Liver (tissue), 9 donors: Measurements from ENCODE around the gene STAM2. TPM values are rescaled to one million over a fixed set of nuclear protein-coding genes. Genes with fewer than 3 reads are reported as not detected.

ENCODE experiments used
- DNase-seq: peaks from one replicate; pipeline ENCODE4 v3.0.0-alpha.2; 2017; ENCODE audit warnings: low spot score
- H3K27ac ChIP-seq, 2 donors: one replicate each; pipeline ENCODE4 v1.7.0; 2013; ENCODE audit warnings: inconsistent platforms in 2 of 2, low read length in 2 of 2, control low read depth in 1 of 2, low read depth in 1 of 2, mild to moderate bottlenecking in 1 of 2
- H3K27me3 ChIP-seq, 4 donors: one replicate each; pipeline versions ENCODE4 v1.6.1 to v1.7.0; 2013; ENCODE audit warnings: low read length in 3 of 4, inconsistent platforms in 1 of 4, mild to moderate bottlenecking in 1 of 4, moderate library complexity in 1 of 4; ENCODE audit not compliant: control insufficient read depth in 4 of 4, insufficient read depth in 4 of 4
- H3K36me3 ChIP-seq, 4 donors: one replicate each; pipeline versions ENCODE4 v1.6.1 to v1.7.0; 2013; ENCODE audit warnings: low read length in 3 of 4, mild to moderate bottlenecking in 3 of 4, low read depth in 1 of 4, moderate library complexity in 1 of 4; ENCODE audit not compliant: control insufficient read depth in 4 of 4, insufficient read depth in 3 of 4
- H3K4me1 ChIP-seq, 4 donors: one replicate each; pipeline versions ENCODE4 v1.6.1 to v1.7.0; 2013; ENCODE audit warnings: low read length in 3 of 4, mild to moderate bottlenecking in 3 of 4, moderate library complexity in 1 of 4; ENCODE audit not compliant: control insufficient read depth in 4 of 4, insufficient read depth in 4 of 4
- H3K4me3 ChIP-seq, 3 donors: one replicate each; pipeline versions ENCODE4 v1.6.1 to v1.7.0; 2013; ENCODE audit warnings: low read length in 3 of 3, control low read depth in 1 of 3, low read depth in 1 of 3, mild to moderate bottlenecking in 1 of 3
- H3K9ac ChIP-seq, 2 donors: one replicate each; pipeline ENCODE4 v1.7.0; 2013; ENCODE audit warnings: low read length in 2 of 2, mild to moderate bottlenecking in 2 of 2, moderate library complexity in 2 of 2, control low read depth in 1 of 2, low read depth in 1 of 2
- H3K9me3 ChIP-seq, 4 donors: one replicate each; pipeline versions ENCODE4 v1.6.1 to v1.7.0; 2013; ENCODE audit warnings: low read length in 3 of 4; ENCODE audit not compliant: control insufficient read depth in 4 of 4
- EGR1 ChIP-seq, 2 donors: IDR thresholded peaks; 2 replicates each; pipeline ENCODE4 v1.6.1; 2016 to 2018; ENCODE audit warnings: antibody characterized with exemption in 2 of 2, low read depth in 2 of 2
- FOXA1 ChIP-seq: IDR thresholded peaks from 2 replicates; pipeline ENCODE4 v1.6.1; 2016; ENCODE audit warnings: antibody characterized with exemption
- FOXA2 ChIP-seq: IDR thresholded peaks from 2 replicates; pipeline ENCODE4 v1.6.1; 2016; ENCODE audit warnings: antibody characterized with exemption
- GABPA ChIP-seq, 2 donors: IDR thresholded peaks in 1 of 2; conservative IDR thresholded peaks in 1 of 2; 2 replicates each; pipeline ENCODE4 v1.6.1; 2016; ENCODE audit warnings: antibody characterized with exemption in 2 of 2, mild to moderate bottlenecking in 1 of 2, moderate library complexity in 1 of 2
- HNF4A ChIP-seq, 2 donors: conservative IDR thresholded peaks; 2 replicates each; pipeline ENCODE4 v1.6.1; 2016; ENCODE audit warnings: antibody characterized with exemption in 2 of 2, mild to moderate bottlenecking in 2 of 2
- HNF4G ChIP-seq: IDR thresholded peaks from 2 replicates; pipeline ENCODE4 v1.6.1; 2016; ENCODE audit warnings: antibody characterized with exemption
- JUND ChIP-seq, 2 donors: IDR thresholded peaks; 2 replicates each; pipeline ENCODE4 v1.6.1; 2016; ENCODE audit warnings: antibody characterized with exemption in 2 of 2
- RAD21 ChIP-seq, 2 donors: IDR thresholded peaks; 2 replicates each; pipeline ENCODE4 v1.6.1; 2016; ENCODE audit warnings: antibody characterized with exemption in 2 of 2, mild to moderate bottlenecking in 2 of 2
- REST ChIP-seq: IDR thresholded peaks from 2 replicates; pipeline ENCODE4 v1.6.1; 2016; ENCODE audit warnings: antibody characterized with exemption, mild to moderate bottlenecking
- RXRA ChIP-seq, 2 donors: IDR thresholded peaks; 2 replicates each; pipeline ENCODE4 v1.6.1; 2017 to 2018; ENCODE audit warnings: antibody characterized with exemption in 2 of 2, mild to moderate bottlenecking in 1 of 2
- SP1 ChIP-seq: IDR thresholded peaks from 2 replicates; pipeline ENCODE4 v1.6.1; 2018; ENCODE audit warnings: antibody characterized with exemption, mild to moderate bottlenecking
- TAF1 ChIP-seq: conservative IDR thresholded peaks from 2 replicates; pipeline ENCODE4 v1.6.1; 2016; ENCODE audit warnings: antibody characterized with exemption, mild to moderate bottlenecking
- YY1 ChIP-seq: IDR thresholded peaks from 2 replicates; pipeline ENCODE4 v1.6.1; 2016; ENCODE audit warnings: antibody characterized with exemption, mild to moderate bottlenecking
- ZBTB33 ChIP-seq: IDR thresholded peaks from 2 replicates; pipeline ENCODE4 v1.6.1; 2016; ENCODE audit warnings: antibody characterized with exemption
- WGBS: extraction: QIAGEN DNeasy Blood & Tissue Kit; methylation state at CpG from one replicate; pipeline ENCODE4 v1.1.7; 2013; 5-methylcytosine and 5-hydroxymethylcytosine counted together
- polyA plus RNA-seq, 2 donors: library from polyadenylated mRNA; stranded (reverse) in 1 of 2; unstranded in 1 of 2; fragments of 200-250 nt in 1 of 2; fragments of >200 nt in 1 of 2; fragmentation: Nextera tagmentation in 1 of 2; extraction: Ambion mirVana in 1 of 2; gene quantifications; one replicate each; pipeline versions ENCODE4 v1.2.1 to v1.2.3, GENCODE V29; 2013 to 2015
- total RNA-seq, 2 donors: library from RNA; depleted of rRNA; stranded (reverse); fragments of >200 nt; gene quantifications; one replicate each; pipeline ENCODE4 v1.2.3, GENCODE V29; 2014
- TF ChIP-seq, protein P1 (sequence below): fragments of 150-350 bp; IDR thresholded peaks from 2 replicates; pipeline ENCODE4 v1.5.1; 2017; ENCODE audit warnings: improper control_type of control experiment, low read depth, low read length; ENCODE audit not compliant: missing input control
- TF ChIP-seq, protein P2 (sequence below): IDR thresholded peaks from 2 replicates; pipeline ENCODE4 v1.6.1; 2016; ENCODE audit warnings: antibody characterized with exemption
- TF ChIP-seq, protein P3 (sequence below): IDR thresholded peaks from 2 replicates; pipeline ENCODE4 v1.6.1; 2016; ENCODE audit warnings: antibody characterized with exemption
- donor health status: healthy.
- donor health status: healthy.
- donor health status: healthy.
- donor health status: healthy.
- donor health status: healthy.

The STAM2 gene
- total and polyA plus RNA-seq, 4 donors: 4.0 to 18.0 (median 7.2) TPM

- Histone ChIP-seq H3K4me1 (no peaks in the 10 kb centered on the region), H3K36me3 (no peaks in the 10 kb centered on the region), H3K9ac (no peak overlapping the region), H3K27ac (no peak overlapping the region), H3K27me3 (no peaks in the 10 kb centered on the region), H3K9me3 (no peaks in the 10 kb centered on the region), H3K4me3 (no peak overlapping the region)
- no peak for DNase-seq
- 78% methylated on average over 1 of the region's 1 CpG for WGBS
- TF ChIP-seq FOXA2 (no peak), ZBTB33 (no peak), RAD21 (IDR thresholded peaks at IDR 0.05) (no peak), TAF1 (no peak), RXRA (IDR thresholded peaks at IDR 0.05) (no peak), FOXA1 (no peak), EGR1 (IDR thresholded peaks at IDR 0.05; ENCODE audit: low read depth in 2 of 2) (no peak), JUND (IDR thresholded peaks at IDR 0.05) (no peak)
- TF ChIP-seq, protein P1, sequence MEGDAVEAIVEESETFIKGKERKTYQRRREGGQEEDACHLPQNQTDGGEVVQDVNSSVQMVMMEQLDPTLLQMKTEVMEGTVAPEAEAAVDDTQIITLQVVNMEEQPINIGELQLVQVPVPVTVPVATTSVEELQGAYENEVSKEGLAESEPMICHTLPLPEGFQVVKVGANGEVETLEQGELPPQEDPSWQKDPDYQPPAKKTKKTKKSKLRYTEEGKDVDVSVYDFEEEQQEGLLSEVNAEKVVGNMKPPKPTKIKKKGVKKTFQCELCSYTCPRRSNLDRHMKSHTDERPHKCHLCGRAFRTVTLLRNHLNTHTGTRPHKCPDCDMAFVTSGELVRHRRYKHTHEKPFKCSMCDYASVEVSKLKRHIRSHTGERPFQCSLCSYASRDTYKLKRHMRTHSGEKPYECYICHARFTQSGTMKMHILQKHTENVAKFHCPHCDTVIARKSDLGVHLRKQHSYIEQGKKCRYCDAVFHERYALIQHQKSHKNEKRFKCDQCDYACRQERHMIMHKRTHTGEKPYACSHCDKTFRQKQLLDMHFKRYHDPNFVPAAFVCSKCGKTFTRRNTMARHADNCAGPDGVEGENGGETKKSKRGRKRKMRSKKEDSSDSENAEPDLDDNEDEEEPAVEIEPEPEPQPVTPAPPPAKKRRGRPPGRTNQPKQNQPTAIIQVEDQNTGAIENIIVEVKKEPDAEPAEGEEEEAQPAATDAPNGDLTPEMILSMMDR: no peak
These were observed 104.5 kb downstream of the STAM2 start for GRCh38 chr2:152071092-152071491.

DNA sequence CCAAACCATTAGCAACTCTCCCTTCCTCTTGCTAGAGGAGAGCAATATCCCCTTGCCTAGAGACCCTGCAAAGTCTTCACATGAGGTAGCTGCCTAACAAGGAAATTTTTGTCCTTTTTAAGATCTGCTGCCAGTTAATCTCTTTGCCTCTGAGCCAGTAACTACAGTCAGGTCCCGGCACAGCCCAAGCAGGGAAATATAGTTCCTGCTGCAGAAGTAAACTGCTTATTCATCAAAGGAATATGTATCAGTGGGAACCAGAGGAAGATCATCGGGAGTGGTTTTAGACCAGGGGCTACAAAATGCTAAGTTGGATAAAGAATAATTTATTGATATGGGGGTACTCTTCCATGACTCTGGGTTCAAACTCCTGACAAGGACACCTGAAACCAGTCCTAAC lies 107.3 kb downstream of the STAM2 start:
- Histone ChIP-seq H3K27ac (no peak overlapping the region), H3K4me3 (no peak overlapping the region), H3K36me3 (no peaks in the 10 kb centered on the region), H3K27me3 (no peaks in the 10 kb centered on the region), H3K4me1 (no peaks in the 10 kb centered on the region), H3K9me3 (no peaks in the 10 kb centered on the region), H3K9ac (no peak overlapping the region)
- 89% methylated on average over 2 of the region's 2 CpGs for WGBS
- DNase-seq: no peak
- no peak for TF ChIP-seq ZBTB33
- TF ChIP-seq GABPA (IDR thresholded peaks at IDR 0.05 in 1 of 2, conservative IDR thresholded peaks at IDR 0.05 in 1 of 2): no peak
- no peak for TF ChIP-seq YY1
- no peak for TF ChIP-seq TAF1
- no peak for TF ChIP-seq JUND (IDR thresholded peaks at IDR 0.05)
- no peak for TF ChIP-seq RXRA (IDR thresholded peaks at IDR 0.05)
- no peak for TF ChIP-seq EGR1 (IDR thresholded peaks at IDR 0.05; ENCODE audit: low read depth in 2 of 2)
- TF ChIP-seq FOXA1: no peak
- no peak for TF ChIP-seq HNF4G
- TF ChIP-seq, protein P1: no peak
- no peak for TF ChIP-seq SP1
- TF ChIP-seq FOXA2: no peak
- TF ChIP-seq, protein P2, sequence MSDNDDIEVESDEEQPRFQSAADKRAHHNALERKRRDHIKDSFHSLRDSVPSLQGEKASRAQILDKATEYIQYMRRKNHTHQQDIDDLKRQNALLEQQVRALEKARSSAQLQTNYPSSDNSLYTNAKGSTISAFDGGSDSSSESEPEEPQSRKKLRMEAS: no peak
- no peak for TF ChIP-seq RAD21 (IDR thresholded peaks at IDR 0.05)
- TF ChIP-seq, protein P3, sequence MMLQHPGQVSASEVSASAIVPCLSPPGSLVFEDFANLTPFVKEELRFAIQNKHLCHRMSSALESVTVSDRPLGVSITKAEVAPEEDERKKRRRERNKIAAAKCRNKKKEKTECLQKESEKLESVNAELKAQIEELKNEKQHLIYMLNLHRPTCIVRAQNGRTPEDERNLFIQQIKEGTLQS: no peak
- TF ChIP-seq HNF4A (conservative IDR thresholded peaks at IDR 0.05): no peak
- TF ChIP-seq REST: no peak
